ENCODE measurements around the gene RASSF4.
A peak's percentile ranks its signal among the peaks of the same experiment; 100 is the strongest.

RASSF4 gene, protein sequence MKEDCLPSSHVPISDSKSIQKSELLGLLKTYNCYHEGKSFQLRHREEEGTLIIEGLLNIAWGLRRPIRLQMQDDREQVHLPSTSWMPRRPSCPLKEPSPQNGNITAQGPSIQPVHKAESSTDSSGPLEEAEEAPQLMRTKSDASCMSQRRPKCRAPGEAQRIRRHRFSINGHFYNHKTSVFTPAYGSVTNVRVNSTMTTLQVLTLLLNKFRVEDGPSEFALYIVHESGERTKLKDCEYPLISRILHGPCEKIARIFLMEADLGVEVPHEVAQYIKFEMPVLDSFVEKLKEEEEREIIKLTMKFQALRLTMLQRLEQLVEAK
- 0.24 to 1.3 (median 0.76) reads per million in 4 donors for total RNA-seq

DNA sequence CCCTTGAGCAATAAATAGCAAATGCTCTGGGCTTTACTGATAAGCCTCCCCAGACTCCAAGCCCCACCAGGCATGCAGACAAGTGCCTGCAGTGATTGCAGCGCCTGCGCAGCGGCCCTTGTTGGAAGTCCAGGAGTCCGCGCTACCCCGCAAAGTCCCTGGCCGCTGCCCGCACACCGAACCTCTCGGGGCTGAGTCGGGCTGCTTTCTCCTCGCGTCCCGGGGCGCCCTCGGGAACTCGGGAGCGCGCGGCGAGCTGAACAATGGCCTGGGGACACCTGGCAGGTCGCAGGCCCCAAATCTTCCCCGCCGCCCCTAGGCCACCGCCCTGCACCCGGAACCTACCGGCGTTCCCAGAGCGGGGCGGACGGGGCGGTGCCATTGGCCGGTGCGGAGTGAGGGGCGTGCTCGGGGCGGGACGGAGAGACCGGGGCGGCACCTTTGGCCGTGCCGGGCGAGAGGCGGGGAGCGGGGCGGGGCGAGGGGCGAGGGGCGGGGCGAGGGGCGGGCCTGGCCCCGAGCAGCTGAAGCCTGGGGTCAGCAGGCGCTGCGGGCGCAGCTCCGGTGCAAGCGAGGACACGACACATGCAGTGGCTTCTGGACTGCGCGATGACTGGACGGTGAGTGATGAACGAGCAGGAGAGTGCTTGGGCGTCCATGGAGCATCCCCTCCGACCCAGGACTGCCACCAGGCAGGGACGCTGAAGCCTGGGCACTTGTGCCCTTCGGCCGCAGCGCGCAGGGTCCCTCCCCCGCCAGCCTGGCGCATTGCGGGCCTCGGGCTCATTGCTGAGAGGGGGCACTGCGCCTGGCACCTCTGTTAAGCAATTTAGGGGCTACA lies at the start of gene RASSF4:
Gene RASSF4, plus strand, starts transcription at position 556 of the 841 bp plus-strand sequence. CDS start 10,401 bp downstream, outside the sequence.
- DNase-seq, result peak; percentile 82 to 89 (median 85)

DNA sequence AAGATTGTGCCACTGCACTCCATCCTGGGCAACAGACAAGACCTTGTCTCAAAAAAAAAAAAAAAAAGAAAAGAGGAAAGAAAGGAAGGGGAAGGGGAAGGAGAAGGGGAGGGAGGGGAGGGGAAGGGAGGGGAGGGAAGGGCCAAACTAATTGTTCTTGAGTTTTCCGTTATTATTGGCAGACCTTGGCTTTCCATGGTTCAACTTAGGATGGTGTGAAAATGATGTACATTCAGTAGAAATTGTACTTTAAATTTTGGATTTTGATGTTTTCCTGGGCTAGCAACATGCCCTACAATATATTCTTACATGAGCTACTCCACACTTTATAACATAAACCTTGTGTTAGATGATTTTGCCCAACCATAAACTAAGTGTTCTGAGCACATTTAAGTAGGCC lies 49.7 kb upstream of the RASSF4 start:
- DNase-seq, result no peak

DNA sequence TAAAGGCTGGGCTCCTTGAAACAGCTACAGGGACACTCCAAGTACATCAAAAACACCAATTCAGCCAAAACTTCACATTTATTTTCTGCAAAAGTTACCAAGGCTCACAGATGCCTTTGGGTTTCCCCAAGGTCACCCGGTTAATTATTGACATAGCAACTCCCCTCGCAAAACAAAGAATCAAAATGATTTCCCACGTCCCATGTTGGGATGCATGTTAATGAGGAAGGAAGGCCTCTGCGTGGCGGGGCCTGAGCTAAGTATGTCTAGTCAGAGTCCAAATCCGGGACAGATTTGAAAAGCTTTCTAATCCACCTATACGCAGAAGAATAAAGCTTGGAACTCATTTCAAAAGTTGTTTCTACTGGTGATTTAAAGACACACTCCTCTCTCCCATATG lies 49.0 kb upstream of the RASSF4 start:
- no peak for DNase-seq

DNA sequence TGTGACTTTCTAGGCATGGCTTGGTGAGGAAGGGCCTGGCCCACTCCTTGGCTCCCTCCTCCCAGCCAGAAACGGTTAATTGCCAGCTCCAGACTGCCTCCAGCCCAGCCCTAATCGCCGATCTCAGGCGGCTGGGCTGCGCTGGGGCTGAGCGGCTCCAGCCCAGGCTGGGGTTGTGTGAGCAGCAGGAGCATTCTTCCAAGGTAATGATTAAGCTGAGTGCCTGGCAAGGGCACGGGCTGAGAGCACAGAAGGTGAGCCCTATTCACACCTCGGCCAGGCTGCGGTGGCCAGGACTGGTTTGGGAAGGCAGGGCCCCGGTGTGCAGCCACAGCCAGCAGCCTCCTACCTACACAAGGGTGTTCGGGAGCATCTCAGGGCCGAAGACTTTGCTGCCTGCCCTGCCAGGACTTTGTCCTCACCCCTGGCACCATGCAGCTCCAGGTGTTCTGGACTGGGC lies 48.5 kb upstream of the RASSF4 start, which contains the start of gene TMEM72:
Gene TMEM72, plus strand, starts transcription at position 257 of the 460 bp plus-strand sequence. Its CDS starts 176 bp downstream, at position 433.
- no peak for DNase-seq

DNA sequence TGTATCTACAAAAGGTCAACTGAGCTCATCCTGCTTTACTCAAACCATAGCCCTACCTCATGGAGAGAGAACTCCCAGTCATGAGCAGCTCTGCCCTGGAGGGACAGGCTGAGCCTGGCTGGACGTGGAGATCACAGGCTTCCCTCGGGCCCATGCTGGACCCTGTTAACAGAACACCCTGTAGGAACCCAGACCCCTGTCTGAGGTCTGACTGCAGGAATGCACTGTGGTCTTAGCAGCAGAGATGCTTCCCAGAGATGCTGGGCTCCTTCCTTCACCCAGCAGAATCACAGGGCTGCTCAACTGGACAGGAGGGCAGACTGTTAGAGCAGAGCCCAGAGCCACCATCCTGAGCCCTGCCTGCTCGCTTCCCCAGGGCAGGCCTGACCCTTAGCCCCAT lies 47.7 kb upstream of the RASSF4 start:
- no peak for DNase-seq

DNA sequence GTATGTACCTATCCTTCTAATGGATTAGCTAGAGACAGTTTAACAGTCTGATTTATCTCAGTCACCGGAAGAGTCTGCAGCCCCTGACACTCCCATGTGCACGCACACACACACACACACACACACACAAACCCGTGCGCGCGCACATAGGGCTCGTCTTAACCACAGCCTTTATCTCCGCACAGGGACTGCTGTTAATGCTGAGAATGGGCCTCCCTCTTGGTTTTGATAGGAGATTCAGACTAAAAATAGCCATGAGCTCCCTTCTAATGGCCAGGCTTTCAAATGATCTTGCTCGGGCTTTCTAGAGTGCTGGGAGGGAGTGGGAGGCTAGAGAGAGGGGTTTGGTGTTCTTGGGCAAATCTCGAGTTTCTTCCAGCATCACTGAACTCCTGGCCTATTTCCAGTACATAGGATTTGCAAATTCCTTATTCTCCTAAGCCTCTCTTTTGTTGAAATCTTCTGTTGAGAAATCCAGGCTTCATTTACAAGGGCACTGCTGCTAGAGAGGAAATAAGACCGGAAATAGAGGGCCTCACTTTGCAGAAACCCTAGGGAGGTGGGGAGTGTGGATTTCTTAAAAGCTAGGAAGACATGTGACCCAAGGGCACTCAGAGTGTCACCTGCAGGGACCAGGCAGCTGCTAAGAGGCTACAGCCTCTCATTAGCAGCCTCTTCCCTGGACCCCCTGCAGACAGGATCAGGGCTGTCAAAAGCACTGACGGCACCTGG lies 46.1 kb upstream of the RASSF4 start:
- DNase-seq, result peak in 2 of 5 donors; percentile 13 to 63

DNA sequence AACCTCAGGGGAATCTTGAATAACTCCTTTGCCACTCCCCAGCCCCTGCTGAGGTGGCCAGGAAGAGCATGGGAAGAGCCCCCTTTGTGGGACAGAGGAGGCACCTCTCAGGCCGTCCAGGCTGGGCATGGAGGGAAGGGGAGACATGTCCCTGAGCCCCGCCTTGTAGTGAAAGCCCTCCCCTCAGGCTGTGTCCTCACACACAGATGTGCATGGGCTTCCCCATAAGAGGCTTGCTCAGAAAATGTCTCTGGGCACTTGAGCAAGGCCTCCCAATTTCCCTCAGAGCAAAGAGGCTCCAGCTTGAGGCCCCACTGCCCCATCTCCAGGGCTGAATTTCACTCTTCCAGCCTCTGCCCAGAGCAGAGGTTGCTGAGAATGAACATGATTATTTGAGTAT lies 44.7 kb upstream of the RASSF4 start:
- no peak for DNase-seq

DNA sequence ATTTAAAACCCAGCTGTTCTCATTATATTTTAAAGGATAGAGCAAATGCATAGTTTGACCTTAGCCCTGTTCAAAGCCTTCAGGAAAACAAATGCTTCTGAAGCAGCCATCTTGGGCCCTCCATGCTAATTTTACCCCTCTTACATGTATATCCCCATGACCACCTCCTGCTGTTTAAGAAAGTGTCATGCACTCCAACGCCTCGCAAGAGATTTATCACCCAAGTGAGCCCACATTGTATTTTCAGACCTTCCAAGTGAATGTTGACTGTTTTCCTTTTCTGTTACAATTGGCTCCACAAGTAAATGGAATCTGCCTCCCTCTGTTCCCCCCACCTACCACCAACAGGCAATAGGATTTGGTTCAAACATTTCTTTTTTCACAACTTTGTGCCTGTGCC lies 43.2 kb upstream of the RASSF4 start:
- DNase-seq, result no peak

DNA sequence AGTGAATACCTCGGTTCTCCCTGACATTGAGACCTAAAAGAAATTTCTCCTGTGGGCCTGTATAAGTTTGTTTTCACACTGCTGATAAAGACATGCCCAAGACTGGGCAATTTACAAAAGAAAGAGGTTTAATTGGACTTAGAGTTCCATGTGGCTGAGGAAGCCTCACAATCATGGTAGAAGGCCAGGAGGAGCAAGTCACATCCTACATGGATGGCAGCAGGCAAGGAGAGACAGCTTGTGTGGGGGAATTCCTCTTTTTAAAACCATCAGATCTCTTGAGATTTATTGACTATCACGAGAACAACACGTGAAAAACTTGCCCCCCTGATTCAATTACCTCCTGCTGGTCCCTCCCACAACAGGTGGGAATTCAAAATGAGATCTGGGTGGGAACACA lies 41.8 kb upstream of the RASSF4 start:
- no peak for DNase-seq

DNA sequence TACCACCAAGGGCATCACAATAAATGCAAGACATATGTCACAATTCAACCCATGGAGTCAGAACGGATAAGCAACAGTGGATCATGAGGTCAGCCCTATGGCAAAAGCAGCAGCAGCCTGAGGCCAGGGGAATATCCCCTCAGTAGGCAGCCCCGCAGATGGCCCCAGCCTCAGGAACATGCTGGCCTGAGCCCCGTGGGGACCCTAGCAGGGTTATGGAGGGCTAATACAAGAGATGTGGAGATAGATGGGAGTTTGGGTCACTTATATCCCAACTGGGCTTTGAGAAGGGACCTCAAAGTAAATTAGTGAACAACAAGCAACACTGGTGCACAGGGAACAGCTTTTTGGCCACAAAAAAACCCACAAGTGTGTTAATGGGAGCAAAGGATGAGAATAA lies 39.4 kb upstream of the RASSF4 start:
- no peak for DNase-seq

DNA sequence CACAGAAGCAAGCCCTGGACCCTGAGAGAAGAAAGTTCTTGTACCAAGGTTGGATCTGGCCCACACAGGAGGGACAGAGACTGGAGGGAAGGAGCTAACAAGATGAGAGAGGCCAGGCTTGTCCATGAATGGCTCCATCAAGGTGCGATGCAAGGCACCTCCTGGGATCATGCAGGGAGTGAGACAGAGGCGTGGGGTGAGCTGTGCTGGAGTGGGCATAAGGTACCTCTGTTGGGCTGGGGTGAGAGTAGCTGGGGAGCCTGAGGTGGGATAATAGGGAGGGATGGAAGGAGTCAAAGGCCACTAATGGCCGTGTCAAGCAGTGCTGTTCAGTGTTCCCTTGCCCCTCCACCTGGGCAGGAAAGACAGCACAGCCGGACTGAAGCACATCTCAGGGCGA lies 38.5 kb upstream of the RASSF4 start:
- no peak for DNase-seq

DNA sequence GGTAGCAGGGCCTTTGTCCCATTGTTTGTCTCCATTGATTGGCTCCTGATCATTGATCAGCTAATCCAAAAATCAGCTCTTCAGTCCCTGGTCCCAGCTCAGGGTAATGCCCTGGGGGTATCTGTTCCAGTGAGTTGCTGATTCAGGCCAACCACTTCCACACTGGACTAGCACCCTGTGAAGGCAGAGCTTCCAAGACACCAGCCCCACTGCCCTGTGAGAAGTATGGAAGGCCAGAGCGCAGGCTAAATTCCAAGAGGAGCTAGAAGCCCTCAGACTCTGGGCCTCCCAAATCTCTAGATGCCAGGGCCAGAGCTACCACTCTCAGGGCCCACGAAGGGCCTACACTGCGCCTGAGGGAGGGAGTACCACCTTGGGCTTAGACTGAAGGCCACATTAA lies 38.1 kb upstream of the RASSF4 start:
- no peak for DNase-seq

DNA sequence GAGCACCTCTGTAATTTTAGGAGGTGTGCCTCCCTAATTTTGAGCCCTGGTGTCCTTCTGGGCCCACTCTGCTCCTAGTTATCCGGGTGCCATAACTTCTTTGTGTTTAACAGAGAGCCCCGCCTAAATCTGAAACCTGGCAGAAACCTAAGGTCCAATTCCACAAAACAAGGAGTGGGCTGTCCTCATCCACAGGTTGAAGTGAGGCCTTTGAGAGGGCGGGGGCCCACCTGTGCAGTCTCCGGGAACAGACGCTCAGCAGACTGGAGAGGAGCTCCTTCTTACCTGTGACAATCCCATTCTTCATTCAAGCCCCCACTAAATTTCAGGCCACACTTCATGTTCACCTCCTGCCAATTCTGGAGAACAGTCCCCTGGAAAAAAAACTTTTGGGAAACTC lies 37.6 kb upstream of the RASSF4 start:
- no peak for DNase-seq

DNA sequence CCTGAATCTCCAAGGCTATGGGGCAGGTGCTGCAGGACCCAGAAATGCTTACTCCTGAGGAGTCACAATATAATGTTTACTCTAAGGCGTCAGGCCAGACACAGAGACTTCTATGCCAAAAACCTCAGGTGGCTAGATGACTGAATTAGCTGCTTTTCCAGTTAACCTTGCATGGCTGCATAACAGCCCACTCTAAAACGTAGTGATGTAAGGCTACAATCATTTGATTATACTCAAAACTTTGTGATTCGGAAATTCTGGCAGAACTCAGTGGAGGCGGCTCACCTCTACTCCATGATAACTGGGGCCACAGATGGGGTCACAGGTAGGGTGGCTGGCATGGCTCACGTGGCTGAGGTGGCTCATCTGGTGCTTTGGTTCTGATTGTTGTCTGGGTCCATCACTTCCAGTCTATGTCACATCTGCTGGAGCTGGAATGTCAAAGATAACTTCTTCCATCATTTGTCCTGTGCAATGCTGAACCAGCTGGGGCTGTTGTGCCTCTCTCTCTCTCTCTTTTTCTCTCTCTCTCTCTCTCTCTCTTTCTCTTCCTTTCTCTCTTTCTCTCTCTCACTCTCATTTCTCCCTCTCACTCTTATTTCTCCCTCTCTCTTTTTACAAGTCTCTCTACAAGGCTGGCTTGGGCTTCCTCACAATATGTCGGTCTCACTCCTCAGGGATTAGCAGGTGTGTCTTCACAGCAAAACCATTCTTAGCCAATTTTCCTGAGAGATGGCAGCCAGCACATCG lies 36.6 kb upstream of the RASSF4 start:
- DNase-seq, result no peak

DNA sequence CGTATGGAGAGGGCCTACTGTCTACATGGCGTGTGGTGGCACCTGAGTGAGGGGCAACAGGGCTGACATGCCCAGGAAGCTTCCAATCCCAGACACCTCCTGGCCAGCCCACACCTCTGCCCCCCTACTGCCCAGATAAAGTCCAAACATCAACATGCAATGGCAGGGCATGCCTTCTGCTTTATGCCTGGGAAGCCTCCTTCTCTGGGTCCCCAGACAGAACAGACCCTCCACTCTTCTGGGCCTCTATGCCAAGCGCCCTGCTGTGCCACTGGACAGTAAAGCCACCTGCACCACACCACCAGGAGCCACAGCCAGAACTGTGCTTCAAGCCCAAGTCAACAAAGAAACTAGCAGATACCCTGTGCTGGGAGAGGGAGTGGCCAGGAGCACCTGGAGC lies 36.0 kb upstream of the RASSF4 start:
- no peak for DNase-seq

DNA sequence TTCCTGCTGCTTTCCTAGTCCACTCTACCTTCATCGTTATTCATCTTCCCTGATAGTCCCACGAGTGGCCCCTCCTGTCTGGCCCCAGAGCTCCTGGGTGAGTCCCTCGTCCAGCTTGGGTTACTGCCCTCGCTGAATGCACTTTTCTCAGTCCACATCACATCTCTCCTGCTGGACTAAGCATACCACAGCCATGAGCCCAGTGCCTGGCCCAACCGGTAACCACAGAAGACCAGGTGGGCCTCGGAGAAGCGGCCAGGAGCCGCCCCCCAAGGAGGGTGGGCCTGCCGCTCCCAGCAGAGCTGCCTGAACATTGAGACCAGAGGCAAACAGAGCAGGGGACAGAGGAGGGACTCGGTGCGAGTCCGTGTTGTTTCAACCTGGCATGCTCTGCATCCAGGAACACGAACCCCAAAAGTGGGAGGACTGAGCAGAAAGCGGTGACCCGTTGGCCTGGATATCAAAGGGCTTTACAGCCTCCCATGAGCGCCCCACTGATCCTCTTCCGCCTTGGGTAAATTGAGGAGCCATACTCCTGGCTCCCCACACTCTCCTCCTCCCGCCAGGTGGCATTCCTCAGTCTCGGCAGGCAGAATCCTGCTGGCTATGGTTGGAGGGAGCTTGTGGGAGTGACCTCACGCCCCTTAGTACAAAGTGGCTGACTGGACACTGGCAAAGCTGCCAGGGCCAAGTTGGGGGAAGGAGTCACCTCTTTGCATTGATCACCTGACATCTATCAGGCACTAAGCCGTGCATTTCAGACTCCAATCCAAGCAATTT lies 35.2 kb upstream of the RASSF4 start:
- no peak for DNase-seq

DNA sequence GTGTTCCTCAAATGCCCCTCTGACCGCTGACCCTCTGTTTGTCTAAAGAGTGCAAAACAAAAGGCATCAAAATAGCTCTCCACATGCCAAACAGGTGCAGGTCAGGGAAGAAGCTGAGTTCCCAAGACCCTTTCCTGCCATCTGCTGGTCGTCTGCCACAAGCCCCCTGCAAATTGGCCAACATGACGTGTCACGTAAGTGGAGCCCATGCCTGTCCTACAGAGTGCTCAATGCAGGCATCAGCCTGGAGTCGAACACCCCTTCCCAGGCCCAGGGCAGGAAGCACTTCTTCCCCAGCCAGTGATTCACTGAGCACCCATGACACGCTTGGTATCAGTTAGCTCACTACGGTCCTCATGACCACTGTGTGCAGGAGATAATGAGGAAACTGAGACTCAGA lies 34.4 kb upstream of the RASSF4 start:
- DNase-seq, result no peak

DNA sequence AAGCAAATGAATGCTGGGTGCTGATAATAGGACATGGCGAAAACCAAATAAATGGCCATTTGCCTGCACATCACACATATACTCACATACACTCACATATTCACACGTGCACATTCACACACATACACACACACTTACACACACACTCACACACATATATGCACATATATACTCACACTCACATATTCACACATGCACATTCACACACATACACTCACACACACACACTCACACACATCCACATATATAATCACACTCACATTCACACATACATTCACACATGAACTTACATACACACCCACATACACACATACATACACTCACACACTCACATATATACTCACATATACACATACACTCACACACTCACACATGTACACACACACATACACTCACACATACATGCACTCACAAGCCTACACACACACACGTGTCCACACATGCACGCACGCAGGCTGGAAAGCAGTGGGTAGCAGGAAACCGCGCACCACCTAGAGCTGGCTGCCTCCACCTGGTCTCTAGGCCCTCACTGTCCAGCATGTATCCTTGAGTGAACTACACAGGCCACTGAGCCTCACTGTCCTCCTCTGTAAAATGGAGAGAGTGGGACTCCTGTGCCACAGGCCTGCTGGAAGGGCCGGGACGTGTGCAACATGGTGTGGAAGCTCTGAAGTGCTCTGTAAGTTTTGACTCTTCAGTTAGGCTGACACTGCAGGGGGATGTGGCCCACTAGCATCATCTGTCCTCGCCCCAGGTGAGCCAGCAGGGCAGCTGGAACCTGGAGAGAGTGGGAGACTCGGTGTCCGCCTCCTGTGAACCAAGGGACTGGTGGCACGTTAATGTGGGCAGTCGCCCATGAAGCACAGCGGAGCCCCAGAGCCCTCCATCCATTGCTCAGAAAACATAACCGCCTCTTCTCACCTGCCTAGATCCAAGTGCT lies 33.5 kb upstream of the RASSF4 start:
- DNase-seq, result no peak

DNA sequence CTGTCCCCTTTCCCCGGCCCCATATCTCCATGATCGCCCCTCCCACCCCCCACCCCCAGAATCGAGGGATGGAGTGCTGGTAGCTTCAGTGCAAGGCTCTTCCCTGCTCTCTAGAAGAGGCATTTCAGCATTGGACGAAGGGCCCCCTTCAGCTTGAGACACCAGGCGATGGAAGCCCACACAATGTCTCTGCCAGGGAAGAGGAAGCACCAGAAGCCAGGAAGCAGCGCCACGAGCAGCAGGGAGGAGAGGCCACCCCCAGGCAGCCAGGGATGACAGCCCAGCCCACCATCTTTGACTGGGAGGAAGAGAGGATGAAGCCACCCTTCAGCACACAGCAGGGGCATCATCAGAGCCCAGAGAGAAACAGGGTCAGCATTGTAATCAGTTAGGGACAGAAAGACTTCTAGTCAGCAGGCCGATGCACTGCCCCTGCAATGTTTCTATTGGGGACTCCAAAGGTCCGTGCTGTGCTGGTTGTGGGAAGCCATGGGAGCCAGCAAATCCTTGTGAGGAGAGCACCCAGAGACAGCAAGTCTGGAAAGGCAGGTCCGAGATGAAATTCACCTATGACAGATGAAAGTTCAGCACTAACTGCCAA lies 32.8 kb upstream of the RASSF4 start:
- no peak for DNase-seq

DNA sequence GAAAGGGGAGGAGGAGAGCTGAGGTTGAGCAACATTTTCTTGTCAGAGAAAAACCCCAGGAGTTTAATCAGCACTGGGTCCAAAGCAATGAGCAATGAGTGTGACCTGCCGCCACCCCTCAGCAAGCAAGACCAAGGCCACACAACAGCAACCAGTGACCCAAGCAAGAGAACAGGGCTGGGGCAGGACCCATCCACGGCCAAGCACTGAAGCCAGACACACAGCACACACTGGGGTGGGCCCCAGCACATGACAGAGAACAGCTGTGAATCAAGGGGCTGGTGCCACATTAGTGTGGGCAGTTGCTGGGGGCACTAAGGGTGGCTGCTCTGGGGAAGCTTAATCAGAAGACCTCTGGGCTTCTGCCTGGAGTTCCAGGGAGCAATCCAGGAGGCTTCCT lies 32.2 kb upstream of the RASSF4 start:
- DNase-seq, result no peak

Data from T-helper 1 cell (primary cell).